Liver (tissue), 10 donors: Measurements from ENCODE around the gene HDAC6. TPM values are rescaled to one million over a fixed set of nuclear protein-coding genes. Genes with fewer than 3 reads are reported as not detected.
"Not testable (repeated sequence)": the region's sequence is repeated elsewhere in the genome, so short reads cannot be mapped to it uniquely, and the experiment has no call there.

ENCODE experiments used
- DNase-seq: peaks from one replicate; pipeline ENCODE4 v3.0.0-alpha.2; 2017; ENCODE audit warnings: low spot score
- H3K27ac ChIP-seq, 2 donors: one replicate each; pipeline ENCODE4 v1.7.0; 2013; ENCODE audit warnings: inconsistent platforms in 2 of 2, low read length in 2 of 2, control low read depth in 1 of 2, low read depth in 1 of 2, mild to moderate bottlenecking in 1 of 2
- H3K27me3 ChIP-seq, 4 donors: one replicate each; pipeline versions ENCODE4 v1.6.1 to v1.7.0; 2013; ENCODE audit warnings: low read length in 3 of 4, inconsistent platforms in 1 of 4, mild to moderate bottlenecking in 1 of 4, moderate library complexity in 1 of 4; ENCODE audit not compliant: control insufficient read depth in 4 of 4, insufficient read depth in 4 of 4
- H3K36me3 ChIP-seq, 4 donors: one replicate each; pipeline versions ENCODE4 v1.6.1 to v1.7.0; 2013; ENCODE audit warnings: low read length in 3 of 4, mild to moderate bottlenecking in 3 of 4, low read depth in 1 of 4, moderate library complexity in 1 of 4; ENCODE audit not compliant: control insufficient read depth in 4 of 4, insufficient read depth in 3 of 4
- H3K4me1 ChIP-seq, 4 donors: one replicate each; pipeline versions ENCODE4 v1.6.1 to v1.7.0; 2013; ENCODE audit warnings: low read length in 3 of 4, mild to moderate bottlenecking in 3 of 4, moderate library complexity in 1 of 4; ENCODE audit not compliant: control insufficient read depth in 4 of 4, insufficient read depth in 4 of 4
- H3K4me3 ChIP-seq, 3 donors: one replicate each; pipeline versions ENCODE4 v1.6.1 to v1.7.0; 2013; ENCODE audit warnings: low read length in 3 of 3, control low read depth in 1 of 3, low read depth in 1 of 3, mild to moderate bottlenecking in 1 of 3
- H3K9ac ChIP-seq, 2 donors: one replicate each; pipeline ENCODE4 v1.7.0; 2013; ENCODE audit warnings: low read length in 2 of 2, mild to moderate bottlenecking in 2 of 2, moderate library complexity in 2 of 2, control low read depth in 1 of 2, low read depth in 1 of 2
- H3K9me3 ChIP-seq, 4 donors: one replicate each; pipeline versions ENCODE4 v1.6.1 to v1.7.0; 2013; ENCODE audit warnings: low read length in 3 of 4; ENCODE audit not compliant: control insufficient read depth in 4 of 4
- REST ChIP-seq: IDR thresholded peaks from 2 replicates; pipeline ENCODE4 v1.6.1; 2016; ENCODE audit warnings: antibody characterized with exemption, mild to moderate bottlenecking
- WGBS: extraction: QIAGEN DNeasy Blood & Tissue Kit; methylation state at CpG from one replicate; pipeline ENCODE4 v1.1.7; 2013; 5-methylcytosine and 5-hydroxymethylcytosine counted together
- polyA plus RNA-seq, 2 donors: library from polyadenylated mRNA; stranded (reverse) in 1 of 2; unstranded in 1 of 2; fragments of 200-250 nt in 1 of 2; fragments of >200 nt in 1 of 2; fragmentation: Nextera tagmentation in 1 of 2; extraction: Ambion mirVana in 1 of 2; gene quantifications; one replicate each; pipeline versions ENCODE4 v1.2.1 to v1.2.3, GENCODE V29; 2013 to 2015
- small RNA-seq: library from RNA; depleted of rRNA; stranded (forward); fragments of <200 nt; gene quantifications from one replicate; pipeline ENCODE3, GENCODE V24; 2014
- total RNA-seq, 2 donors: library from RNA; depleted of rRNA; stranded (reverse); fragments of >200 nt; gene quantifications; one replicate each; pipeline ENCODE4 v1.2.3, GENCODE V29; 2014
- TF ChIP-seq, protein P1 (sequence below): IDR thresholded peaks from 2 replicates; pipeline ENCODE4 v1.6.1; 2016; ENCODE audit warnings: antibody characterized with exemption
- donor health status: healthy.
- donor health status: healthy.
- donor health status: healthy.
- donor health status: healthy.
- donor health status: healthy.

The HDAC6 gene
- total and polyA plus RNA-seq, 4 donors, result 48.1 to 80.5 (median 56.8) TPM

- H3K36me3 ChIP-seq, result no peaks in the 10 kb centered on the region
- H3K4me3 ChIP-seq, result no peak overlapping the region
- no peaks in the 10 kb centered on the region for H3K27me3 ChIP-seq
- H3K4me1 ChIP-seq, result no peaks in the 10 kb centered on the region
- no peaks in the 10 kb centered on the region for H3K9me3 ChIP-seq
- 54% methylated on average over 4 of the region's 4 CpGs for WGBS
- no peak overlapping the region for H3K9ac ChIP-seq
- DNase-seq, result no peak
- TF ChIP-seq, protein P1, sequence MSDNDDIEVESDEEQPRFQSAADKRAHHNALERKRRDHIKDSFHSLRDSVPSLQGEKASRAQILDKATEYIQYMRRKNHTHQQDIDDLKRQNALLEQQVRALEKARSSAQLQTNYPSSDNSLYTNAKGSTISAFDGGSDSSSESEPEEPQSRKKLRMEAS, result no peak
- no peak for TF ChIP-seq REST
- no peak overlapping the region for H3K27ac ChIP-seq
Observed at GRCh38 chrX:48864210-48864609, 62.3 kb downstream of the HDAC6 start.

GRCh38 chrX:48872017-48872416 is 70.2 kb downstream of the HDAC6 start:
- not testable (repeated sequence) for DNase-seq, H3K9me3 ChIP-seq, H3K27me3 ChIP-seq, H3K4me1 ChIP-seq, H3K9ac ChIP-seq, H3K36me3 ChIP-seq, H3K4me3 ChIP-seq, H3K27ac ChIP-seq
- WGBS, result 54% methylated on average over 1 of the region's 2 CpGs

Small RNA genes lying within 50 kb of the gene (small RNA-seq; reads per million reads assigned to genes)
- gene RNU6-29P, result not detected

Other genes starting within 250 kb of the HDAC6 start
- 10 to 100 TPM; 81.0 to 87.3 TPM for gene RBM3, start 227.6 kb upstream of the HDAC6 start, total RNA-seq
- gene RBM3, start 227.6 kb upstream of the HDAC6 start, polyA plus RNA-seq, result 10 to 100 TPM; 28.6 to 43.2 TPM
- 10 to 100 TPM; 25.4 to 39.8 TPM for gene WDR13, start 204.6 kb upstream of the HDAC6 start, total RNA-seq
- 10 to 100 TPM; 37.2 to 73.7 TPM for gene WDR13, start 204.6 kb upstream of the HDAC6 start, polyA plus RNA-seq
- 1 to 10 TPM; 5.1 to 5.6 TPM for gene WAS, start 118.3 kb upstream of the HDAC6 start, total RNA-seq
- 1 to 10 TPM; 1.0 to 3.1 TPM for gene WAS, start 118.3 kb upstream of the HDAC6 start, polyA plus RNA-seq
- 1 to 10 TPM; 4.0 to 5.8 TPM for gene SUV39H1, start 105.3 kb upstream of the HDAC6 start, total RNA-seq
- 1 to 10 TPM; 3.2 to 3.5 TPM for gene SUV39H1, start 105.3 kb upstream of the HDAC6 start, polyA plus RNA-seq
- gene GLOD5, start 40.3 kb upstream of the HDAC6 start, total RNA-seq, result under 1 TPM in 1 of 2 donors, not detected in 1; 0.67 TPM
- 1 to 10 TPM; 2.1 to 3.4 TPM for gene GLOD5, start 40.3 kb upstream of the HDAC6 start, polyA plus RNA-seq
- gene GATA1, start 15.5 kb upstream of the HDAC6 start, total RNA-seq, result 10 to 100 TPM in 1 of 2 donors, not detected in 1; 39.9 TPM
- under 1 TPM in 1 of 2 donors, not detected in 1; 0.05 TPM for gene GATA1, start 15.5 kb upstream of the HDAC6 start, polyA plus RNA-seq
- not detected for gene ERAS, start 24.4 kb downstream of the HDAC6 start, total RNA-seq
- gene ERAS, start 24.4 kb downstream of the HDAC6 start, polyA plus RNA-seq, result not detected
- gene PCSK1N, start 33.5 kb downstream of the HDAC6 start, total RNA-seq, result 1 to 10 TPM in 1 of 2 donors, under 1 TPM in 1; 0.08 to 5.4 TPM
- gene PCSK1N, start 33.5 kb downstream of the HDAC6 start, polyA plus RNA-seq, result 1 to 10 TPM in 1 of 2 donors, under 1 TPM in 1; 0.05 to 1.8 TPM
- gene TIMM17B, start 95.7 kb downstream of the HDAC6 start, total RNA-seq, result 10 to 100 TPM; 22.8 to 25.9 TPM
- gene TIMM17B, start 95.7 kb downstream of the HDAC6 start, polyA plus RNA-seq, result 10 to 100 TPM; 34.2 to 53.1 TPM
- 10 to 100 TPM; 22.0 to 34.6 TPM for gene PQBP1, start 95.9 kb downstream of the HDAC6 start, total RNA-seq
- 10 to 100 TPM; 40.0 to 44.3 TPM for gene PQBP1, start 95.9 kb downstream of the HDAC6 start, polyA plus RNA-seq
- 10 to 100 TPM; 10.0 to 15.5 TPM for gene SLC35A2, start 109.6 kb downstream of the HDAC6 start, total RNA-seq
- 10 to 100 TPM; 13.3 to 26.9 TPM for gene SLC35A2, start 109.6 kb downstream of the HDAC6 start, polyA plus RNA-seq
- 10 to 100 TPM in 1 of 2 donors, 1 to 10 TPM in 1; 5.8 to 28.3 TPM for gene PIM2, start 117.0 kb downstream of the HDAC6 start, total RNA-seq
- gene PIM2, start 117.0 kb downstream of the HDAC6 start, polyA plus RNA-seq, result 1 to 10 TPM; 4.5 to 8.1 TPM
- gene OTUD5, start 155.5 kb downstream of the HDAC6 start, total RNA-seq, result 10 to 100 TPM; 17.0 to 29.3 TPM
- gene OTUD5, start 155.5 kb downstream of the HDAC6 start, polyA plus RNA-seq, result 10 to 100 TPM in 1 of 2 donors, 1 to 10 TPM in 1; 9.3 to 18.8 TPM
- gene KCND1, start 169.8 kb downstream of the HDAC6 start, total RNA-seq, result 1 to 10 TPM in 1 of 2 donors, under 1 TPM in 1; 0.28 to 1.1 TPM
- gene KCND1, start 169.8 kb downstream of the HDAC6 start, polyA plus RNA-seq, result under 1 TPM; 0.17 to 0.28 TPM
- 10 to 100 TPM; 14.1 to 21.3 TPM for gene GRIPAP1, start 200.2 kb downstream of the HDAC6 start, total RNA-seq
- gene GRIPAP1, start 200.2 kb downstream of the HDAC6 start, polyA plus RNA-seq, result 10 to 100 TPM; 15.4 to 17.3 TPM
- 10 to 100 TPM in 1 of 2 donors, 1 to 10 TPM in 1; 9.5 to 17.1 TPM for gene TFE3, start 241.3 kb downstream of the HDAC6 start, total RNA-seq
- gene TFE3, start 241.3 kb downstream of the HDAC6 start, polyA plus RNA-seq, result 10 to 100 TPM in 1 of 2 donors, 1 to 10 TPM in 1; 8.6 to 22.4 TPM